Right lobe of liver (tissue), 4 donors: Measurements from ENCODE around the gene PACS2.

ENCODE experiments used
- CTCF ChIP-seq, 4 donors: fragments of 200-600 bp in 3 of 4; fragments of 450-650 bp in 1 of 4; IDR thresholded peaks; one replicate each; pipeline versions ENCODE4 v1.5.1 to v1.8.0; 2016 to 2022; ENCODE audit warnings: antibody characterized with exemption in 4 of 4, mild to moderate bottlenecking in 2 of 4
- POLR2A ChIP-seq: fragments of 450-650 bp; IDR thresholded peaks from one replicate; pipeline ENCODE4 v1.6.1; 2017; ENCODE audit warnings: antibody characterized with exemption, mild to moderate bottlenecking
- donor health status: DM: no; HTN: no; CAD: no.
- donor health status: DM: no; HTN: no; CAD: no.
- donor health status: DM: no; HTN: yes; CAD: no.

GRCh38 chr14:105273062-105273461 is 41.5 kb upstream of the PACS2 start:
- TF ChIP-seq POLR2A: no peak
- no peak for TF ChIP-seq CTCF (IDR thresholded peaks at IDR 0.05)
